GOT3 (cell line): ENCODE data around the gene LENEP.

Source experiments
- DNase-seq: peaks from one replicate; lab custom pipeline; 2025; ENCODE audit warnings: mixed read lengths; lab: John Stamatoyannopoulos, UW

Gene LENEP

DNA sequence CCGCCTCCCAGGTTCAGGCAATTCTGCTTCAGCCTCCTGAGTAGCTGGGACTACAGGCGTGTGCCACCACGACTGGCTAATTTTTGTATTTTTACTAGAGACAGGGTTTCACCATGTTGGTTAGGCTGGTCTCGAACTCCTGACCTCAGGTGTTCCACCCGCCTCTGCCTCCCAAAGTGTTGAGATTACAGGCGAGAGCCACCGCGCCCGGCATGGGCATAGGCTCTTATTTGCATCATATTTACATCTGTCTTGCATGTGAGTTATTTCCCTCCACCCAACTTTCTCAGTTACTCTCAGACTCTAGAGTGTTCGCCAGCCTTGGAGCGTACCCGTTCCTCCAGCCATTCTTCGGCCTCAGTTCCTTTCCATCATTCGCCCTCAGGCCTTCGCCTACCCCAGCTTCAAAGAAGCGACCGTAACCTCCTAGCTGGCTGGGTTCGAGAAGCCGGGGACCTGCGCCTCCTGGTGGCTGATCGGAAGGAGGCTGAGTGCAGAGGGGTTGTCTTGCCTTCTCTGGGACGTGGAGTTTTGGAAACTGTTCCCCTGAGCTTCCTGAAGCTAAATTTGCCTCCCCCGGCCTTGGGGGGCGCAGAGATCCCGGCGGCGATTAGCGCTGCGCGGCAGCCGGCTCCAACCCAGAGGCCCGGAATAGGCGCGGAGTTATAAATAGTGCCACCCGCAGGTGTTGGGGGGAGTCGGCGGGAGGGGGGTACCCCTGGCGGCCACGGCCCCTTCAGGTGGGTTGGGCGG, 5.6 kb downstream of the LENEP start:
- DNase-seq = no peak

DNA sequence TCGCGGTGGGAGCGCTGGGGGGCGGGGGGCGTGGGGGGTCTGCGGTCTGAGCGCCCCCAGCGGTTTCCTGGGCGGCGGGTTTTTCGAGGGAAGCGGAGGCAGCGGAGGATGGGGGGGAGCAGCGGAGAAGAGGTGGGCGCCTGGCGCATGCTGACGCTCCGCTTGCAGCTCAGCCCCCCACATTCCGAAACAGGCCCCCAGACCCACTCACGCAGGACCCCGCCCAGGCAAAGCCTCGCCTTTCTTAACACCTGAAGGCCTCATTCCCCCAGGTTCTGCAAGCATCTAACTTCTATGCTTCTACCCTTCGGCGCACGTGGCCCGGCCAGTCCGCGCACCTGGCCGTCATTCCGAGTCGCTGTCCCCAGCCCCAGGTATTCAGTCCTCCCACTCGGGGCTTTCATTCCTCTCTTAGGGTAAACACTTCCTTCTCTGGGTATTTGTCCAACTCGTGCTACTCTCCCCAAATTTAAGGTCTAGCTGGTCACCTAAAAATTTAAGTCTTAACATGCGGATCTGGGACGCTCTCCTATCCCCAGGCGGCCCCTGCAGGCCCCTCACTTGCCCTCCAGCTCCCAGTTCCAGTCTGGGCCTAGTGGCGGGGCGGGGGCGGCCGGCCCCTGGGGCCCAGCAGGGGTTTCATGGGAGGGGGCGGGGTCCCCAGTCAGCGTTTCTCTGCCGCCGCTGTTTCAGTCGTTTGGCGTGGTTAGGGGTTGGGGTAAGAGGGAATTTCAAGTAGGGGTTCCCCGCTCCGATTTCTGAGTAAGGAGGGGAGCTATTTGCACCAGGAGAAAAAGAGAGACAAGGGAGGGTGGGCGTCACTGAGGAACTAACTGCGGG, 6.4 kb downstream of the LENEP start:
- no peak for DNase-seq

DNA sequence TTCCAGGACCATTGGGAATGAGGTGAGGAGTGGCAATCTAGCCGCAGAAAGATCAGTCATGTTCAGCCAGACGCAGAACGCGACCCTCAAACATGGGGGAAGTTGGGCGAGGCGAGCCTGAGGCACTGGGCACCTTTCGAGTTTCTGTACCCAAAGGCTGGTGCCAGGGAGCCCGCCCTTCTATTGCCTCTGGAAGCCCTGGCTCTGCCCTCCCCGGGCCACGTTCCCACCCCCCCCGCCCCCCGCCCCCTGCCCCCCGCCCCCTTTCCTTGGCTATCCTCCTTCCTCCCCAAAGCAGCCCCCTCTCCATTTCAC, 7.0 kb downstream of the LENEP start:
- DNase-seq = no peak

DNA sequence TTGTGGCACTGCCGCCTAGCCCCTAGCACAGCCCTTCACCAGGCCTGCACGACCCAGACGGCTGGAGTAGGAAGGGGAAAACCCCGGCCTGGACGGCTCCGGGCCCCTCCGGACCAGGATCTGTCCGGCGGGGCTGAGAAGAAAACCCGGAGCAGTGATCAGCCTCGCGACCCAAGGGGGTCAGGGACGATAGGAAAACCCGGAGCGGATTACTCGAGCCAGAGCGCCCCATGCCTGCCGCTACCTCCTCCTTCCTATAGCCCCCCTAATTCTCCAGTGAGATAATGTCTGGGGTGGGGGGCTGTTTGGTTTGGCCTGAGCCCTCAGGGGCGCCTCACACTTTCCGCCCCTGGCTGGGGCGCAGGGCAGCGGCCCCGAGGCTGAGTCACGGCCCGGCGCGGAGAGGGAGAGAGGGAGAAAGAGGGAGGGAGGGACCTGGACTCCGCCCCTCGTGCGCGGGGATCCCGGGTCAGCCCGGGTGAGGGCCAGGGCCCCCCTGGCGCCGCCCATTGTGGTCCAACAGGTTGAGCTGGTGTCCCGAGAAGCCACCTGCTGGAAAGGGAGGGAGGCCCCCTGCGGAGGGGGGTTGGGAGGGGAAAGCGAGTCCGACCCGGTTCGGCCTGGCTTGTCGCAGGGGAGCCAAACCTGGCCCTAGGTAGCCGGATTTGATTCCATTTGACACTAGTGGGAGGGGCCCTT, 7.5 kb downstream of the LENEP start:
- peak; percentile 70 for DNase-seq

DNA sequence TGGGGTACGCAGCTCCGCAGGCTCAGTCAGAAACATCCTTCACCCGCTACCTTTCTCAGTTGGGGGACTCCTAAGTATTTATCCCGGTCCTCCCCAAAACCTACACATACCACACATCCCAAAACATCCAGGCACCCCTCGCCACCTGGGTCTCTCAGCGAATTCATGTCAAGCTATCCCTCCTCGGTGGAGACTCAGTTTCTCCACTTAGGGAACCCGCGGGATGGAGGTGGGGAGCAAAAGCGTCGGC, 8.0 kb downstream of the LENEP start:
- DNase-seq = no peak

DNA sequence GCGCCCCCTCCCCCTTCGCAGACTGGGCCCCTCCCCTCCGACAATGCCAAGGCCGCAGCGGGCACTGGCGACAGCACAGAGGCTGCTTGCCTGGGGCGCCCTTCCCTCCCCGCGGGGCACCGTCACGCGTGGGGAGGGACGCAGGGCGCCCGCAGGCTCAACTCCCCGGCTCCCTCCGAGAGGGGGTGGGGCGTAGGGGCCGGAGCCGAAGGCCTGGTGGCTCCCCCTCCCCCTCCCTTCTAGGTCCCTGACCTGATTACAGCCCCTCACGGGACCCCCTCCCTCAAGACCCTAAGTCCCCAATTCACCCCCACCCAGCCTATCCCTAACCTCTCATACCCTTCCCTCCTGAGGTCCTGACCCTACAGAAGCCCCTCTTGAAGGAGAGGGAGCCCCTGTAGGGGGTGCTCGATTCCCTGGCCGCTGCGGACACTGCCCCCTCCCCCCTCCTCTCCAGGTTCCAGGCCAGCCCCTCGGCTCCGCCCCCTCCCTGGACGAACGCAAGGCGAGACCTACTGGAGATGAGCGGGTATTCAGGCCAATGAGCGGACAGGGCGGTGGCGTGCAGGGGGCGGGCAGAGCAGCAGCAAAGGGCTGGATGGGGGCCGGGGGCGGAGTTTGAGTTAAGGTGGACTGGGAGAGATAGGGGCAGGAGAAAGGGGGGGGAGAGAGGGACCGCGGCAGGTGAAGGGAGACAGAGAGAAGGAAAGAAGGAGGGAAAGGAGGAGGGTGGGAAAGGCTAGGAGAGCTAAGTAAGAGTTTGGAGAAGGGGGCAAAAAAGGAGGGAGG, 8.5 kb downstream of the LENEP start:
- DNase-seq = peak; percentile 94

DNA sequence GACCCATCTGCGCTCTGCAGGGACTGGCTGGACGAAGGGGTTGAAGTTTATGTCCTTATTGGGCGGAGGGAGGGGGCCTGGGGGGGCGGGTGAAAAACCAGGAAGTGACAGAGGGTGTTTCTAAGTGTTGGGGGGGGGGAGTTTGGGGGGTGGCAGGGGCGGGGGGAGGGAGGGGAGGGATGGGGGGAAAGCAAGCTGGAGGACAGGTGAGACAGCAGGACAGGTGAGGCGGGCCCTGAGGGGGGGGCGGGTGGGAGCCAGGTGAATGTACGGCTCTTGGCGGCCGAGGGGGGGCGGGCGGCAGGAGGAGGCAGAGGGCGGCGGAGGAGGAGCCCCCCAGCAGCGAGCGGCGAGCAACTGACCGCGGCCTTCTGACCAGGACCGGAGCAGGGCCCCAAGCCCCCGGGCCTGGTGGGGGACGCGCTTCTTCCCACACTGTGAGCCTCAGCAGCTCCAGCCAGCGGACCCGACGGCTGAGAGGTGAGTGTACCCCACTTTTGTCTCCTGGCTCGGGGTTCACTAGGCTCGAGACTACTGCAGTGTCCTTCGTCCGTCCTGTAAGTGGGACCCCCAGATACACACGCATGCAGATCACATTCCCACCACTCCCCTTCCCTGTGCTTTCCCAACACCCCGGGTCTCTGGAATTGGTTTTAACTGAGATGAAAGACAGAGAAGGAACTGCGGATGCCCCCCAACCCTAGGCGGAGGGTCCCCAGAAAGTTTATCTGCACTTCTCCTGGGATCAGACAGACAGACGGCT, 9.3 kb downstream of the LENEP start, which contains the start of gene ZBTB7B:
Gene ZBTB7B (plus strand): TSS at position 339 of the 763 bp plus-strand sequence. CDS start 11,859 bp downstream, outside the sequence.
- DNase-seq = no peak

DNA sequence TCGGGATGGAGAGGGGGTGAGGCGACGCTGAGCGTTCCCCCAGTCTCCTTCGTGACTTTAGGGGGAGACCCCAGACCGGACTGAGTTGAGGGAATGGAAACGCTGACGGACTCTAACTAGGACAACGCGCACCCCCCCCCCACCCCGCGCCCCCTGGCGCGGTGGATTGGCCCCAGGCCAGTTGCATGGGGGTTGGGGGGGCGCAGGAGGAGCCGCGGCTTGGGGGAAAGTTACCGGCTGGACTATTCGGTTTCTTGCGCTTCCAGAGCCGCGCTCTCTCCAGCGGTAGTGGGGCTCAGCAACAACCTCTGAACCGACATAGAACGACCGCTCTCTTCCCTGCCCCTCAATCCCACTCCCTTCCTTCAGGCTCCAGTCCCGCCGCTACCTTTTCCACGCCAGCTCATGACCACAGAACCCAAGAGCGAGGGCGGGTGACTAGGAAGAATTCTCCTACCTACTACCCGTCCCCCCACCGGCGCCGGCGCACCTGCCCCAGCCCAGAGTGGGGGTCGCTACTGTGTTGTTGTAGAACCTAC, 9.9 kb downstream of the LENEP start:
- DNase-seq = no peak

DNA sequence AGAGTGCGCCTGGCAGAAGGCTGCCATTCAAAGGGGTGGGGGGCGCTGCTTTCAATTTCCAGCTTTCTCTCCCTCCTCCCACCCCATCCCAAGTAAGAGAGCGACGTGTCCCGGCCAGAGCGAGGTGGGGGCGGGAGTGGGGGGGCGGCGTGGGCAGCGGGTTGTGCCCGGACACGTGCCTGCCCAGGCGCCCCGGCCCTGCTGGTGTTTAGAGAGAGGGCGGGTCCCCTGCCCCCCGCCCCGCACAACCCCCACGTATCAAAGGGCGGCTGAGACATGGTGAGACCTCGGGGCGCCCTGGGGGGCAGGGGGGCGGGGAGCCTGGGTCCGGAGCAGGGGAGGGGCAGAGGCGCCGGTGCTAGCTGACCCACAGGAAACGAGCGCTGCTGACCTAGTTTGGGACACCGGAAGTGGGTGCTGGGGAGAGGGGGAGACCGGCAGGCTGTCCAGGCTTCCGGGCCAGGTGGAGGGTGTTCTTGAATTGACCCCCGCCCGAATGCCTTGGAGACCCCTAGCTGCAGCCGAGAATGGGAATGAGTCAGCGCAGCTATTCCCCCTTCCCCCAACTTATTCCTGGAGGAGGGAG, 10.5 kb downstream of the LENEP start:
- no peak for DNase-seq

DNA sequence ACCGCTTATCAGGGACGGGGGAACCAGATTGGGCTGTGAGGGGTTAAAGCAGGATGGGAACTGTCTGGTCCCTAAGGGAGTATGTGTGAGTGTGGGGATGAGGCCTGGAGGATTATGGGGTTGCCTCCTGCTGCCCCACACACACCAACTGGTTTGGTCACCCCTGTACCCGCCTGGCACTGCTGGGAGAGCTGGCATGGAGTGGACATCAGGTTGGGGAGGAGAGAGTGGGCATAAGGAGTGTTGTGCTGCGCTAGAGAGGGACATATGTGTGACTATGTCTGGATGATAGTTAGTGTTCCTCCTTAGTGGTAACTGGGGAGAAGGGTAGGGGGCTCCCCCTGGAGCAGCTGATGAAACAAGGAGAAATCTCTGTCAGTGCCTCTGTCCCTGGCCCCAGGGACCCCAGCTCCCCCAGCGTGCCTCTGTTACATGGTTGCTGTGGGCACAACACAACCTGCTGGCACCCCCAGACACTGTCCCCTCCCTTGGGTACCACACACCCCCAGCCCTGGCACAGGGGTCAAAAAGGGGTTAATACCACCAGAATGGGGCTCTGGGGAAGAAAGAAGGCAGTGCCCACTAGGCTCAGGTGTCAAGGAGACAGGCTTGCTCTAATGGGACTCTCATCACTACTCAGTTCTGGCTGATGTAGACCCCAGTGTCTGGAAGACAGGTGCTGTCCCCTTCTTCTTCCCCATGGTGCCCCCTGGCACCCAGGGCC, 11.1 kb downstream of the LENEP start:
- no peak for DNase-seq

DNA sequence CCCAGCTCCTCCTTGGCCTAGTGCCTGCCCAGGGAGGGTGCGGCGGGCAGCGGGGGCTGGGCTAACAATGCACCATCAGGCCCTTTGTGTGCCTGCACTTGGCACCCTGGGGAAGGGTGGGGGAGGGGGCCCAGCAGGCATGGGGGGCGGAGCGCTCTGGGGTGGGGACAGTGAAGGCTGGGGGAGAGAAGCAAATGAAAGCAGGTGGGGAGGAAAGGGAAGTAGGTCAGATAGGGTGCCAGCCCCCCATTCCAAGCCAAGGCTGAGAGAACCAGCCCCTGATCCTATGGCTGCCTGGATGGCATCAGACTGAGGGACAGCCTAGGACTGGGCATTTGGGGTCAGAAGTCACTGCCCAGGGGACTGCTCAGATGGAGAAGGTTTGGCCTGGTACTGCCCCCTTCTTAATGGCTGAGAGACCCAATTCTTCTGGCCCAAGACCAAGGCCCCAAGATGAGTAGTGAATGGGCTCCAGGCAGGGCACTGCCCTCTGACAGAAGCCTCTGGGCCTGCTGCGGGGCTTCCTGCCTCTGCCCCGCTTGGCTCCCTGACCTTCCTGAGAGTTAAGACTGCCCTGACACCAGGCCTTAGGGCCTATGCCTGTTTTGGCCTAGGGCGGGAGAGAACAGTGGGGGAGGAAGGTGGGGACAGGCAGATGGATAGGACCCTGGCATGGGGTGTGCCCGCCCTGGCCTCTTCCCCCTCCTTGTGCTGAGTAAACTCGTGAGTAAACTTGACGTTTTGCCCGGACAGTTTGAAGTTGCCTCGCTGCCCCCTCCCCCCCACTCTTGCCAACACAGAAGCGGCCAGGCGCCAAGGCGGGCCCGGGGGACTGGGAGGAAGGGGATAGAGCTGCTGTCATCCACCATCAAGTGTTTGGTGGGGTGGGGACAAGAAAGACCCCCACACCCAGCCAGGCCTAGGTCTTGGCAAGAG, 12.0 kb downstream of the LENEP start:
- DNase-seq = no peak

DNA sequence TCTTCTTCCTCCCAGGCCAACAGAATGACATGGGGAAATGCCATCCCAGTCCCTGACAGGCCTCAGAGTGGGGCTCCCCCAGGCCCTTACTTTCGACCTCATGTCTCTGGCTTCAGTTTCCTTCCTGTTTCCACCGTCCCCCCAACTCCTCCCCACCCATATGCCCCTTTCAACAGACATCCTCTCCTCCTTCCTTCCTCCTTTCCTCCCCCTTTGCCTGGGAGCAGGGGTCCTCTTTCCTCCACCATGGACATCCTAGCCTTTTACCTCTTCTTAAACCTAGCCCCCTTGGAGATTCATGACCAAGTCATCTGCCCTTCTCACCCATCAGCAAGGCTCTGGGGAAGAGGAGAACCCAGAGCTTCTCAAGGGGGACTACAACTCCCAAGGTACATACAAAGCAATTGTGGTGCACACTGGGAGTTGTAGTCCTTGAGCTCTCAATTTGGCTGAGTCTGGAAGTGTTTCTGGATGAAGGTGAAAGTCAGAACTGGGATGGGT, 13.3 kb downstream of the LENEP start:
- DNase-seq = no peak

DNA sequence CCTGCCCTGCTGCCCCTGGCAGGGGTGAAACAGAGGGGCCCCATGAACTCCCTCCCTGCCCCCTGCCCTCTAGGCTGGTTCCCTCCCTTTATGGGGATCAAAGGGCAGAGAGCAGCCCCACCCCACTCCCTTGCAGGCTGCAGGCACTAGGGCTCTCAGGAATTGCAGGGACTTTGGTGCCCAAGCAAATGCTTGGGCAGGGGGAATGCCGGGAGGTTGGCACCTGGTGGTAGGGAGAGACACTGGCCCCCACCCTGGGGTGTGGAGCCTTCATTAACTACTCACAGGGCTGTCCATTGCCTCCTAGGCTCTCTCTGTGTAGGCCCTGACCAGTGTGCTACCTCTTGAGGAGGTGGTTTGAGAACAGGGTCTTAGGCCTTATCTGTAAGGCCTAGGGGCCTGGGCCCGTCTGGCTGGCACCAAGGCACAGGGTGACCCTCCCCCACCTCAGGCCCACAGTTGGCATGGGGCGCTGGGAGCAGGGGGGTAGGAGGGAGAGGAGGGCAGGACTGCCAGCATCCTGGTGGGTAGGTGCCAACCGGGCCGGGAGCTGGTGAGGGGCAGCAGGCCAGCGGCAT, 14.0 kb downstream of the LENEP start:
- DNase-seq = no peak

DNA sequence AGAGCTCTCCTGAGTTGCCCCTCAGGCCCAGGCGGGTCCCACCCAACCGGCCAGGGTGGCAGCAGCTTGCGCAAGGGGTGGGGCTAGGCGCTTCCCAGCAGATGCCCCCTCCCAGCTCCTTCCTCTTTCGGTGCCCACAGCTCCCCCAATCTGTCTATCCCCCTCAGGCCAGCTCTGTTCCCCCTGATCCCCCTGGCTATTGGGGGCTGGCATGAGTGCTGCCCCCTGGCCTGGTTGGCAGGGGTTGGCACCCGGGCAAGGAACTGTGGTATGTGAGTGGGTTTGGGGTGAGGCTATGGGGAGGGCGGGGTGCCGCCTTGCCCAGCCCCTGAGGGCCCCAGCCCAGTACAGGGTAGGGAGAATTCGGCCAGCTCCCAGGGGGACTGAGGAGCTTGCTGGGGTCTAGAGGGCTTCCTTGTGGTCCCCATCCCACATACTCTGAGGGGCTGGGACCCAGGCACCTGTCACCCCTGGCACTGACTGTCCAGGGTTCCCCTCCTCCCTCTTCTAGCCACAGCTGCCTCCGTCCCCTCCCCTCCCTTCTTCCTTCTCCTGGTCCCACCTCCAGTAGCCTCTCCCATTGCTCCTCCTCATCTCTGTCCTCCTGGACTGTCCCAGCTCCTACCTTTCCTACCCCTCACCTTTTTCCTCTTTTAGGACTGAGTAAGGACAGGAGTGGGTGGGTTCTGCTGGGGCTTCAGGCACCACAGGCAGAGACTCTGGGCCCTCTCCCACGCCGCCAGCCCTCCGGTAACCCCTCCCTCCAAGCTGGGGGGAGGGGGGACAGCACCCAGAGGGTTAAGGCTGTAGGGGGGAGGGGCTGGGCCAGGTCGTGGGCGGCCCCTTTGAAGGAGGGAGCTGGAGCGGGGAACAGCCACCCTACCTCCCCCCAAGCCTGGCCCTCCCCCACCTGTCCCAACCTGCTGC, 14.9 kb downstream of the LENEP start:
- no peak for DNase-seq

DNA sequence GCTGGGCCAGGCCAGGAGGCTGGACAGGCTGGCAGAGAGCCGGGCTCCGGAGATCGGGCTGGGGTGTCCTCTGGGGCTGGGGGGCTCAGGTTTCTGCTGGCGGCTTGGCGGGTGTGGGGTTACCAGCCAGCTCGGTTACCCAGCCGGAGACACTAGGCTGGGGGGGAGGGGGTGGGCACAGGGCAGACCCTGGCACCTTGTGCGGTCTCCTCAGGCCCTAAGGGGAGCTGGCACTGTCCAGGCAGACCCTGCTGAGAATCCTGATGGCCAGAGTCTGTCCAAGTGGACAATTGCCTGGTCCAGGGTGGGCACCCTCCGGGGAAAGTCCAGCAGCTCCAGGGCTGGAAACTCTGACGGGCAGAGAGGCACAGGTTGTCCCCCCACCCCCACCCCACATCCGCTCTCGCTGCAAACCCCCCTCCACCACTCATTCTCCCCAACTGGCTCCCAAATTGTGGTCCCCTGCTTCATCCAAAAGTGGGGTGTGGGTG, 15.9 kb downstream of the LENEP start:
- no peak for DNase-seq

DNA sequence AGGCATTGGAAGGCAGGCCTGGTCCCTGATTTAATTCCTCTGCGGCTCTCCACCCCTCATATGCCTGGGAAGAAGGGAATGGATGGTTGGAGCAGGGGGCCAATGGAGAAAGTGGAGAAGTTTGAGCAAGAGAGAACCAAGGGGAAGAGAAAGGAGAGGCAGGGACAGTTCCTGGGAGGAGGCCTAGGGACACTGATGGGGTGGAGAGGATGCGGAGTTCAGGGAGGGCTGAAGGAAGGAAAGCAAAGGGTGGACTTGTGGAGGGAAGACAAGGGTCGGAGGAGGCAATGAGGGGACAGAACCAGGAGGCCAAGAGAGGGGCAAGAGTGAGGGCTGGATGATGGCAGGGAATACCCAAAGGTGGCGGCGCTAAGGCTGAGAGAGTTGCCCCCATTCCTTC, 16.4 kb downstream of the LENEP start:
- no peak for DNase-seq

DNA sequence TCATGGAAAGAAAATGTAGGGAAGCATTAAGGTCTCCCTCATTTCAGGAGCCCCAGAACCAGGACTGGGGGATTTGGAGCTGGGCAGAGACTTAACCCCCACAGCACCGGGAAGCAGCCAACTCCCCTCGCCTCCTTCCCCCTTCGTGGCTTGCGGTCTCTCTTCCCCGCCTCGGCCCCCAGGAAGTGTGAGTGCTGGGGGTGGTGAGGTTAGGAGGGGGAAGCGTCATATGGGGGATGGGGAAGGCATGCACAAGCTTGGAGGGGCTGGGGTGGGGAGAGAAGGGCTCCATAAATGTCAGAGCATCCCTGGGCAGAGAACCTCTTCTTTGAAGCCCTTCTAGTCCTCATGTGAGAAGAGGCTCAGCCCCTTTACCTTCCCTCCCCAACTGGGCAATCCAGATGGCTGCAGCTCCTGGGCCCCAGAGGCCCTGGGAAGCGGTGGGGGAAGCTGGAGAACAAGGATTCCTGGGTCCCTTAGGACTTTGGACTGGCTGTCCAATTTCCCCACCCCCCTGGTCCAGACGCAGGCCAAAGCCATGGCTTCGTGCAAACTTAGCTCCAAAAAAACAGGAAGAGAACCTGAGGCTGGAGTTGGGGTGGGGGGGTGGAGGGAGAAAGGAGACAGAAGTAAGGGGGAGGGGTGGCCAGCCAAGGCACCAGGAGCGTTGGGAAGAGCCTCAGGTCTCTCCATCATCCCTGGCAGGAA, 17.0 kb downstream of the LENEP start:
- no peak for DNase-seq
